ENCODE data around the gene LRFN3.

GRCh38 chr19:35945121-35945790, 9.1 kb downstream of the LRFN3 start:
- no peak for TF ChIP-seq CTCF (IDR thresholded peaks at IDR 0.05)
- TF ChIP-seq POLR2A (IDR thresholded peaks at IDR 0.05), result no peak
